Right renal cortex interstitium (tissue), 3 donors: ENCODE data around the gene PDZRN4. TPM values are rescaled to one million over a fixed set of nuclear protein-coding genes. Genes with fewer than 3 reads are reported as not detected.
"Not testable (repeated sequence)": the region's sequence is repeated elsewhere in the genome, so short reads cannot be mapped to it uniquely, and the experiment has no call there.

Experiments
- DNase-seq, 3 donors: peaks; one replicate each; pipeline ENCODE4 v3.0.0-alpha.2; 2013; ENCODE audit warnings: low read depth in 3 of 3, low spot score in 2 of 3
- polyA plus RNA-seq, 3 donors: library from polyadenylated mRNA; unstranded; fragments of 120-200 nt; gene quantifications; one replicate each; pipeline ENCODE4 v1.2.1, GENCODE V29; 2013; ENCODE audit not compliant: insufficient read length in 3 of 3

The PDZRN4 gene
- 1 to 10 TPM; 4.8 to 7.0 (median 5.7) TPM for polyA plus RNA-seq

DNA sequence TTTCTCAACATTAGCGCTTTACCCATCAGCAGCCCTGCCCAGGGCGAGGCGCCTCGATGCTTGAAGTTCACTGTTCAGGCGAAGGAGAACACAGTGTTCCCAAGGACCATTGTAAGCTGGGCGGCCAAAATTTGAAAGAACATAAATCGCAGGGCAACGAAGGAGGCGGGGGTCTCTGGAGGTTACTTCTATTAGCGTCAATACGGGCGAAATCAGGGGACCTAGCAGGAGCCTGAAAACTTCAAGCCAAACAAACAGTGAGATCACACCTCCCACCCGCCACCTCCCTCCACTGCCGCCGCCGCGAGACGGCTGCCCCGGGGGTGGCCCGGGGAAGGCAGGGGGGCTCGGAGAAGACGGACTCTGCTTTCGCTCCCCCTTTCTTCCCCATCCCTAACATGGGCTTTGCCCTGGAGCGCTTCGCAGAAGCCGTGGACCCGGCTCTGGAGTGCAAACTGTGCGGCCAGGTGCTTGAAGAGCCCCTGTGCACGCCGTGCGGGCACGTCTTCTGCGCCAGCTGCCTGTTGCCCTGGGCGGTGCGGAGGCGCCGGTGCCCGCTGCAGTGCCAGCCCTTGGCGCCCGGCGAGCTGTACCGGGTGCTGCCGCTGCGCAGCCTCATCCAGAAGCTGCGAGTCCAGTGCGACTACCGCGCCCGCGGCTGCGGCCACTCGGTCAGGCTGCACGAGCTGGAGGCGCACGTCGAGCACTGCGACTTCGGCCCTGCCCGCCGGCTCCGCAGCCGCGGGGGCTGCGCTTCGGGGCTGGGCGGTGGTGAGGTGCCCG, at the start of gene PDZRN4:
TSS of gene PDZRN4 (plus strand) at position 263 of the 783 bp plus-strand sequence.
- DNase-seq, result no peak

DNA sequence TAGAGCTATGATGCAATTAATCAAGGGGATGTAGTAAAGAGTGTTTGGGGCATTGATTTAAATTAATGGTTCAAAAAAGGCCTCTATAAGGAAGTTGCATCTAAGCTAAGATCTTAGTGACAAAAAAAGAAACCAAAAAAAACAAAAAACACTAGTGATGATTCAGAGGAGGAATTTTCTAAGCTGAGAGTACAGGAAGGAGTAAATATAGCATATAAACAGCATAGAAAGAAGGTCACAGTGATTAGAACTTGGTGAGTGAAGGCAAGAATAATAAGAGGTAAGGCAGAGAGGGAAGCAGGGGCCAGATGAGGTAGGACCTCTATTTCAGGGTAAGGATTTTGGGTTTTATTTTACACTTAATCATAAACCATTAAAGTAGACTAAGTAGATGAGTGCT, 48.0 kb upstream of the PDZRN4 start:
- no peak for DNase-seq

DNA sequence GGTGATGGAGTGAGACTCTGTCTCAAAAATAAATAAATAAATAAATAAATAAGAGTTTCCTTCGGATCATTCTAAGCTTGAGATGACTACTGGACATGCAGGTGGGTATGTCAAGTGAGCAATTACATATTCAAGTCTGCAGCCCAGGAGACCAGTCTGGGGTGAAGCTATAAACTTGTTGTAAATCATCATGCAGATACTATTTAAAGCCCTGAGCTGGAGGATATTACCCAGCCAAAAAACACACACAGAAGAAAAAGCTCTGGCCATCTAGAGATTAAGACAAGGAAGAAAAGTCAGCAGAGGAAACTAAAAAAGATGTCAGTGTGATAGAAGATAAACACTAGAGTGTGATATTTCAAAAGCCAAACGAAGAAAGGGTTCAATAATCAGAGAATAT, 47.0 kb upstream of the PDZRN4 start:
- DNase-seq, result no peak

DNA sequence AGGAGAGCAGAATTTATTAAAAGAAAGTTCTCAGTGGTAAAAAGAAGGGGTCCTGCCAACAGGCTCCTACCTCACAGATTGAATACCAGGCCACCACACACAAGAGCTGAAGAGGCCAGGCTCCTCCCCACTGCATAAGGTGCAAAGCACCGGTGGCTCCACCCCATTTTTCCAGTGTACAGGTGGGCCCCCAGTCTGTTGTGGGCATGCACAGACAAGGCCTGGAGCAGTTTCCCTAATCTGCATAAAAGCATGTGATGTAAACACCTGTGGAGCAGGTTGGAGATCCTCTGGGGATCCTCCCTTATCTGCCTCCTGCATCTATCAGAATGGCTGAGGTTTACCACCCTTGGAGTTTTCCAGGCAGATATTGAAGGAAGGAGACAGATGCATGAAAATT, 45.7 kb upstream of the PDZRN4 start:
- no peak for DNase-seq

DNA sequence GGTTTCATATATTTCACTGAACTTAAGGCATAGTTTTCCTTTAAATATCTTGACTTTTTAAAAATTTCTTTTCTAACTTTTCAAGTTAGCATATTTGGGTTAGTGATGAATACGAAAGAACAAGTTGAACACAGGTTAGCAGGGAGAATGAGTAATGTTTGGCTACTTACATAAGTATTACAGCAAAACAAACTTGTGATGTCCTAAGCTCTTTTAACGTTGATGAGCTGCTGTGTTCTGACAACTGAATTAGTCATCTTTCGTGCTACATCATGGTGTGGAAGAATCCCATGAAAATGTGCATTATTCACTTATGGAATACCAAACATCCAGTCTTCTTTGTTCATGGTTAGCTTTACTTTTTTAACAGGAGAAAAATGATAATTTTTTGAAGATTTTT, 36.3 kb upstream of the PDZRN4 start:
- DNase-seq, result no peak

DNA sequence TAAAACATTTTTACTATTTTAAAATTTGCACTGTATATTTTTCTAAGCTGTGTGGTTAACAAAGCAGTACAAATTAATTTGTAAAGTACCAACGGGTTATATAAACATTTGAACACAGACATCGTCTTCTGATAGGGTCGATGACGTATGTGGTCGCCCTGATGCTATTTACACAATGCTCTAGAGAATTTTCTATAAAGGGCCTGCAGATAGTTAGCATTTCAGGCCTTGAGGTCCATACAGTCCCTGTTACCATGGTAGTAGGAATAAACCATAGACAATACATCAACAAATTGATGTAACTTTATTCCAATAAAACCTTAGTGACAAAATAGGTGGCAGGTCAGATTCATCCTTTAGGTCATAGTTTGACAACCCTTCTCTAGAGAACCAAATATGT, 25.7 kb upstream of the PDZRN4 start:
- no peak for DNase-seq

DNA sequence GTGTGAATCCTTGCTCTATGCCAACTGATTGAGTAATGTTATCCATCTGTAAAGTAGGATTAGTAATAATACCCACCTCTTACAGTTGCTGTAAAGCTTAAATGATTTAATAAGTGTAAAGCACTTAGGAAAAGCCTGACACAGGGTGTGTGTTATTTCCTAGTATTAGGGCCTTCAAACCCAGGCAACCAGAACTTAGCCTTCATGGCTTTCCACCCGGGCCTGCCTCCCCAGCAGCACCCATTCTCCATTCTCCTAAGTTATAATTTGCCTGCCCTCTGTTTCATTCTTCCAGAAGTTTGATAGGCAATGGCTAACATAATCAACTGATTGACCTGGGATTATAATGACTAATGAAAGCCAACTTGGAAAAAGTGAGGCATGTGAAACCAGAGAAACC, 20.4 kb upstream of the PDZRN4 start:
- no peak for DNase-seq

DNA sequence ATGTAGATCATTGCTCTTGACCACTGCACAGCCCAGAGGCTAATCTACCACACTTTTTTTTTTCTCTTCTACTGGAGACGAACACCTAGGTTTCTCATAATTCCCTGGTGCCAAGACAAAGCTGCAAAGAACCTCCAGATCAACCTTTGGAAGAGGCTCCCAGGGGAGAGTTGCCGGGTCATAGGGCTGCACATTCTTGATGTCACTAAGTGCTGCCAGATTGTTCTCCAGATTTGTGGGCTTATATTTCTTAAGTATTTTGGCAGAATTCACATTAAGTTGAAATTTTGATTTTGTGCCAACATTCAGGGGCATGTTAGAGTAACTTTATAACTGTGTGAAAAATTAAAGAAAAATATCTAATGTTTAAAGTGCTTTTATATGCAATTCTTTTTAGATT, 13.5 kb upstream of the PDZRN4 start:
- DNase-seq, result no peak

DNA sequence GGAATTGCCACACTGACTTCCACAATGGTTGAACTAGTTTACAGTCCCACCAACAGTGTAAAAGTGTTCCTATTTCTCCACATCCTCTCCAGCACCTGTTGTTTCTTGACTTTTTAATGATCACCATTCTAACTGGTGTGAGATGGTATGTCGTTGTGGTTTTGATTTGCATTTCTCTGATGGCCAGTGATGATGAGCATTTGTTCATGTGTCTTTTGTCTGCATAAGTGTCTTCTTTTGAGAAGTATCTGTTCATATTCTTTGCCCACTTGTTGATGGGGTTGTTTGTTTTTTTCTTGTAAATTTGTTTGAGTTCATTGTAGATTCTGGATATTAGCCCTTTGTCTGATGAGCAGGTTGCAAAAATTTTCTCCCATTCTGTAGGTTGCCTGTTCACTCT, 8.6 kb upstream of the PDZRN4 start:
- DNase-seq, result not testable (repeated sequence)

DNA sequence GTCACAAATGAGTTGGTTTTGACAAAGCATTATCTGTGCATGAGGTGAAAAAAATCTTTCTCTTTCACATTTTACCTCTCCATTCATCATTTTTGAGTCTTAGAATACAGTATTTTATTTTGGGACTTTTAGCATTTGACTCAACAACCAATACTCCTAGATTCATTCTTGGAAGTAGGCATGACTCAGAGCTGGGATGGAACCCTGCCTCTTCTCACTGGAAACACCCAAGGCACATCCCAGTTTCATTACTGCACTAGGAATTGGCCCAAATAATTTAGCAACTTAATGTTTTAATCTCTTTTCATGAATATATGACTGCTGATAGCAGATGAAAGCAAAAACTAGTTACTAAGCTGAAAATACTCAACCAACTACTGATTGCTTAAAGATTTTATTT, 3.3 kb upstream of the PDZRN4 start:
- no peak for DNase-seq

DNA sequence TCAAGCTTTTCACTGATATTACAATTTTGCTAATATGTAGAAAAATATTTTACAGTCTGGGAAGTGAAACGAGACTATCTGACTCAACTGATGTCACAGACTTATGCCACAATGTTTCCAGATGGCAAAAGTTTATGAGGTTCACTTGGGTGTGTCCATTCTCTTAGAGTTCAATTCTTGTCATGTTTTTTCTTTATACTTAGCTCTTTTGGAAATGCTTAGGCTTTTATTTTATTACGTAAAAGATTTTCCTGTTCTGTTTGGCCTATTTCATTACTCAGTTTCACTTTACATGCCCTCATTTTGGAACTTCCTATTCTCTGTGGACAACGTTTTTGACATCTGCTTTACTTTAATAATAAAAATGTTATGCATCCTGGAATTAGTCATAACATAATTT, 2.1 kb upstream of the PDZRN4 start:
- DNase-seq, result no peak

DNA sequence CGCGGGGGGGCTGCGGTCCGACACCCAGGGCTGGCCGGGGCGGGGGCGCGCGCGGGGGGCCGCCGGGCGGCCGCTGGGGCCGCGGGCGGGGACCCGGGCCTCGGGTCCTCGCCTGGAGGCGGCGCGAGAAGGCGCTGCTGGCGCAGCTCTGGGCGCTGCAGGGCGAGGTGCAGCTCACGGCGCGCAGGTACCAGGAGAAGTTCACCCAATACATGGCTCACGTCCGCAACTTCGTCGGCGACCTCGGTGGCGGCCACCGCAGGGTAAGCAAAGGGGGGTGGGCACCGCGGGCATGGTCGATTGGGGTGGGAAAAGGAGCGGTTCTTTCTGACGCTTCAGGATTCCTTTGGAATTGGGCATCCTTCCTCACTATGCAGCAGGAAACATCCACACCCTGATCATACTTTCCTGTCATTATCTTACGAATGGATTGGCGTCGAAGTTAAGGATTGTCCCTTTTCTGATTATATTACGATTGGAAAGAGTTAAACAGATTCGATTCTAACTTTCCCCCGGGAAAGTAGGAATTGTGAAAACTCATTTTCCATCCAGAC, 798 bp downstream of the PDZRN4 start:
- DNase-seq, result no peak

DNA sequence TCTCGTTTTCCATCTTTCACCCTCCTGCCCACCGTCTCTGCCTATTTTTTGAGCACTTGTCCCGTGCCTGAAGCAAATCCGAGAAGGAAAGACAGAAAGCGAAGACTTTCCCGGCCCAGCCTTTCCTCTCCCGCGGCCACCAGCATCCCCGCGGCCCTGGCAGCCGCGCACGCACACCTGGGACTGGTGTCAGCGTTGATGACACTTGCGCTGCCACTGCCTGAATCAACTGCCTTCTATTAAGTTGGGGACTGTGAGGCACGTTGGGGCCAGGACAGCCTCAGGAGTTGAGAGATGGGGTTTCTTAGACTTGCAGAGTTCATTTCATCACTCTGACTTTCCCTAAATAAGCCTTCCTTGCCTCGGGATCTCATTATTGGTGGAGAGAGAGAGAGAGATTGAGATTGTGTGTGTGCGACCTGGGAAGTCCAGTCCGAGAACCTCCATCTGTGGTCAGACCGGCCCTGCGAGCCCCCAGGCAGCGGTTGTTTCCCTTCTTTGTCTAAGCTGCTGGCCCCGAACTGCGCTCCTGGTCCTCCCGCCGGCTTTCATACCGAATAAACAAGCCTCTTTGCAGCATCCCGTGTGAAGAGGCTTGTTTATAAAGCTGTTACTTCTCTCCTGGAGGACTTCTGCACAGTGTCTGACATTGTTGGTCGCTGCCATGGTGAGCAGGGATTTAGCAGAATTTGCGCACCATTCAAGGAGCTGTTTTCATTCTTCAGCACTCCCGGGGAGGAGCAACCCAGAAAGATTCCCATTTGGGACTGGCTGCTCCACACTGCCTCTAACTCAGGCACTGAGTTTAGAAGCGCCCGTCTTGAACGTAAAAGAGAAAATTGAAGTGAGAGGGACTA, 1.5 kb downstream of the PDZRN4 start:
- DNase-seq, result no peak

DNA sequence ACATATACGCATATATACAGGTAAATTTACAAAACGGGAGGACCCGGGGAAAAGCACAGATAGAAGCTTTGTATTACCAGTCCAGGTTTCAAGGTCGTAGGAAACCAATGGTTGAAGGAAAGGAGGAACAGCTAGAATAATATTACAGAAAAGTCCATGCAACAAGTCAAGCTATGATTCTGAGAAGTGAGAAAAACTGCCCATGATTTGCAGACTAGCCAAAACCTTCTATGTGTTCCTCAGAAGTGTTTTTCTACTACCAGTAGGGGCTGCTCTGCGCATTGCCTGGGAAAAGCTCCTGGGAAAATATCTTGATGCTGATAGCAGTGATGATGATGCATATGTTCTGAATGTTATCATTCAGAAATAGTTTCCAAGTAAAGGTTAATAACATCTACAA, 2.2 kb downstream of the PDZRN4 start:
- no peak for DNase-seq

DNA sequence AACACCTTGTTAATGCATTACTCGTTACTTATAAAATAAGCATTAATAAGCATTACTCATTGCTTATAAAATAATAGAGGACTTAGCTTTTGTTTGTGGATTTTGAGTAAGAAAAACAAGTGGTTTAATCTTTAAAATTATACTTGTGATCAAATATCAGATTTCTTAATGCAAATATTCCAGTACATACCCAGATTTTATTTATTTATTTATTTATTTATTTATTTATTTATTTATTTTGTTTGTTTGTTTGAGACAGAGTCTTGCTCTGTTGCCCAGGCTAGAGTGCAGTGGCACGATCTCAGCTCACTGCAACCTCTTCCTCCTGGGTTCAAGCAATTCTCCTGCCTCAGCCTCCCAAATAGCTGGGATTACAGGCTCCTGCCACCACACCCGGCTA, 3.4 kb downstream of the PDZRN4 start:
- DNase-seq, result not testable (repeated sequence)

DNA sequence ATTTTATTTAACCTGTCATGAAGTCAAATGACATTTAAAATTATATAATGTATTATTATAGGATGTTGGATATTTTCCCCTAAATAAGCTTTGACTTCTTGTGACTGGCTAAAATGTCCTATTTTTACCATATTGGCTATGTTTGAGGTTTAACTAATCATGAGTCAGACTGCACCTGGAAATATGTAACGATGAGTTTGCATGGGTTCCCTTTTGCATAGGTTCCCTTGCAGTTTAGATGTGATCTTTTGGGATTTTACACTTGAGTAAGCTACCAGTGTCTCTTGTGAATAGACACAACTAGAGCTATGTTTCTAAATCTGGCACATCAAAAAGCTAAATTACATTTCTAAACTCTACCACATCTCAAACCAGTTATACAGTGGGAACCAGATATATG, 5.2 kb downstream of the PDZRN4 start:
- DNase-seq, result no peak

DNA sequence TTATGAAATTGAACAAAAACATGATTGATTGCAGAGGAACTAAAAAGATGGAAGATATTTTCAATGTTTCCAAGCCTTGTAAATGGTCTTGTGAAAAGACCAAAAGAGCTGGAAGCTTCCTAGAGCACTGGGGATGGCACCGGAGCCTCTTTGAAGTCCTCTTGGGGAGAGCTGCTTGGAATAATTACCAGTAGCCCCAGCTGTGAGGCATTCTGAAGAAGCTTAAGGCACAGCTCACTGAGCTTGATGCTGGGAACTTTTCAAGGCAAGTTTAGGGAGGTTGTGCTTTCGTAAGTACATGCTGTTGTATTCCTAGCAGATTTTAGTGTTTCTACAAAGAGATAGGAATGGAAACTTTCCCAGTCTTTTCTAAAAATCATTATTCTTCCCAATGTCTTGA, 13.9 kb downstream of the PDZRN4 start:
- DNase-seq, result no peak

DNA sequence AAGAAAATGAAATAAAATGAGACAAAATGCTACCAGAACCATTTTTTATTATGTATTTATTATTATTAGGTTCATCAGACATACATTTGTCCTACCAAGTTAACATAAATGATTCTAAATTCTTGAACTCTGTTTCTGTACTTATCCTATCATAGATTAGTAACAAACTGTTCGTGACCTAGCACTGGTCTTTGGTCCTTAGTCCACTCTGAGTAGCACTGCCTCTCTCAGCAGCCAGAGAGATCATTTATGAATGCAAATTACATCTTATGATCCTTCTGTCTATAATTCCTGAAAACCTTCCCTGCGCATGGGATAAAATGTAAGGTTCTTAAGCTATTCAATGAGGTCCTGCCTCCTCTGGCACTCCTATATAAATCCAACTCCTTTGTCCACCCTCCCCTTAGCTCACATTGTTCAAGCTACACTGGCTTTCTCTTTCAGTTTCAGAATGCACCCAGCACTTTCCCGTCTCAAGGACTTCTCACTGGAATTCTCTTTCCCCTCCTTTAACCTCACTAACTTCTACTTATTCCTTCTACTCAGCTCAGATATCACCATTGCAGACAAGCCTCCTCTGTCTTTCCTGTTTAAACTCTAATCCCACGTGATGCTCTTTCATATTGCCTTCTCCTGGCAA, 17.1 kb downstream of the PDZRN4 start:
- no peak for DNase-seq

DNA sequence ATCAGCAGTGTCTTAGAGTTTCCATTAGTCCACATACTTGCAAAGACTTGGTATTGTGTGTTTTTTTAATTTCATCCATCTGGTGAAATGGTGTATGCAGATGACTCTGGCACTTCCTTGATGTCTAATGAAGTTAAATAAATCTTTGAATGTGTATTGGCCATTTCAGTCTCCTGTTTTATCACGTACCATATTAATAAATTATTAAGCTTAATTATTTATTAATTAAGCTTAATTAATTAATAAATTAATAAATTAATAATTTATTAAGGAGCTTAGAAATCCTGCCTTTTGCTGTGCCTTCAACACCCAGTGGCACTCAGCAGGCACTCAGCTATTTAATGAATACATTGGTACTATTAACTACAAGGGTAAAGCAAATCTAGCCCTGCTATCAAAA, 18.2 kb downstream of the PDZRN4 start:
- DNase-seq, result no peak

DNA sequence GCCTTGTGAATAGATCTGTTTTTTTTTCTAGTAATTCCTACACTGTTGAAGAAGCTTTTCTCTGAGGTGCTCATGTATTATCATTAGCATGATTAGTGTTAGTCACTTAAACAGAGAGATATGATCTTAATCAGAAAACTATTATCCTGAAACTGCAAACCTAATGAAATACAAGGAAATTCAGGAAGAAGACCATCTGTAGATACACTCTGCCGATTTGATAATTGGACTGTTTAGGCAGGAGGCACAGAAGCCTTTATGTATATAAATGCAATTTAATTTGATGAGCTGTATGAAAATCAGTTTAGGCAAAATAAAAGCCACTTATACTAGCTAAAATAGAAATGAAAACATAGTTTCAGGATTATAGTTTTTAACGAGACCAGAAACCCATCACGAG, 23.3 kb downstream of the PDZRN4 start:
- DNase-seq, result no peak

DNA sequence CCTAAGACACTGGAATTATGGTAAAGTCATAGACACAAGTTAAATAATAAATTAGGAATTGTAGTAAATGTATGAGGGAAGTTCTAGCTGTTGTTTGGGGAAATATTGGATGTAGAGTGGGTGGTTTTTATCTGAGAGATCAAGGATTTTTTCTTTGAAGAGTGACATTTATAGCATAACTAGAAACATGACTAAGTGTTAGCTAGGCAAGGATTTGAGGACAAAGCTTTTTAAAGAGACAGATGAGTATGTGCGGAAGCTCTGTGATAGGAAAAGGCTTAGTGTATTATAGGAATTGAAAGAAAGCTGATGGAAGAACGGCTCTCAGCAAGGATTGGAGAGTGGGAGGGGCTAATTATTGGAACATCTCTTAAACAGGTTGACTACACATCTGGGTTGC, 24.5 kb downstream of the PDZRN4 start:
- DNase-seq, result no peak
